ENCODE data around the gene ATG10. TPM values are rescaled to one million over a fixed set of nuclear protein-coding genes. Genes with fewer than 3 reads are reported as not detected.

Gene ATG10
- total and polyA plus RNA-seq, 2 donors (not counting 1 experiment from before 2014, with no cell fraction given) = 1.6 to 11.6 TPM

DNA sequence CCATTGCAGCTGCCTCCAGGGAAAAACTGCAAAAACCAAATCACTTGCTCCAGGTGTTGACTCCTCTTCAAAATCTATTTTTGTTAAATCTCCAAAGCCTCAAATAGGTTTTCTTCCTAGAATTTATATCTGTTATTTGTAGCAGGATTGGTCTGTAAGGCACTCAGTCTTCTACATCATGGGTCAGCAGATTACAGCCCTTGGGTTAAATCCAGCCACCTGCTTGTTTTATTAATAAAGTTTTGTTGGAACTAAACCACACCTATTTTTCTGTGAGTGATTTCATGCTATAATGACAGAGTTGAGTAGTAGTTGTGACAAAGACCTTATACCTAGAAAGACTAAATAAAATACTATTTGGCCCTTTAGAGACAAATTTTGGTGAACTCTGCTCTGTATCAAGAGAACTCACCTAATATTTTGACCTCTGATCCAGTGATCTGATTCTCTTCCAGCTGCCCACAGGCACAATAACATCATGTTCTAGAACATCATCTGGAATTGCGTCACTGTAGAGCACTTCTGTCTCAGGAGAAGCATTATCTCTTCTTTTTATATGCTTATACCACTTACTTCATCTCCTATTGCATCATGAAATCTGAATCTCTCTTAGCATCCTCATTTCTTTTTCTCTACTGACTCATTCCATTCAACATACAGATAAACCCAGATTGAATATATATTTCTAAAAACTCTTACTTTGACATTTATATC is 176.2 kb downstream of the ATG10 start:
- ATAC-seq (ENCODE audit: low read depth) = no peak
- Histone ChIP-seq H3K79me2 (ENCODE audit: control insufficient read depth, insufficient read depth, low read length) (no peaks in the 10 kb centered on the region), H4K20me1 (ENCODE audit: control insufficient read depth, insufficient read depth, low read length, poor library complexity, severe bottlenecking) (no peaks in the 10 kb centered on the region), H2AFZ (ENCODE audit: insufficient read depth, low read depth, low read length, poor library complexity, severe bottlenecking) (no peak overlapping the region), H3K4me2 (replicated peaks; ENCODE audit: low read depth, low read length, poor library complexity, severe bottlenecking) (no peak overlapping the region), H3K9me3 (ENCODE audit: control extremely low read depth in 1 of 3, control insufficient read depth in 2 of 3, insufficient read depth in 1 of 3, low read length in 2 of 3) (no peaks in the 10 kb centered on the region), H3K9ac (ENCODE audit: low read length) (no peak overlapping the region), H3K4me1 (ENCODE audit: control insufficient read depth in 2 of 2, insufficient read depth in 2 of 2, low read length in 2 of 2) (no peaks in the 10 kb centered on the region), H3K27ac (ENCODE audit: low read length in 2 of 2) (no peak overlapping the region), H3K36me3 (replicated peaks in 1 of 2; ENCODE audit: control extremely low read depth in 1 of 2, control insufficient read depth in 1 of 2, extremely low read depth in 1 of 2, insufficient read depth in 2 of 2, low read length in 1 of 2) (no peaks in the 10 kb centered on the region), H3K27me3 (replicated peaks in 1 of 4; ENCODE audit: control extremely low read depth in 1 of 4, control insufficient read depth in 3 of 4, insufficient read depth in 4 of 4, low read length in 3 of 4) (no peaks in the 10 kb centered on the region), H3K4me3 (ENCODE audit: control extremely low read depth in 1 of 5, extremely low read depth in 1 of 5, insufficient read depth in 1 of 5, low read depth in 2 of 5, low read length in 4 of 5) (no peak overlapping the region)
- no peak overlapping the region for H3K4me3 Mint-ChIP-seq
- H3K27ac Mint-ChIP-seq = no peak overlapping the region
- intact Hi-C loops (cut with micrococcal nuclease) = no loop called here
- H3K4me1 Mint-ChIP-seq = no peaks in the 10 kb centered on the region
- 100% methylated on average over 1 of the region's 1 CpG for WGBS (ENCODE audit: insufficient coverage)
- TF ChIP-seq EZH2 (IDR thresholded peaks at IDR 0.05; ENCODE audit: borderline replicate concordance, insufficient read depth, low read depth, low read length, poor library complexity, severe bottlenecking) = no peak
- TF ChIP-seq, protein P1, sequence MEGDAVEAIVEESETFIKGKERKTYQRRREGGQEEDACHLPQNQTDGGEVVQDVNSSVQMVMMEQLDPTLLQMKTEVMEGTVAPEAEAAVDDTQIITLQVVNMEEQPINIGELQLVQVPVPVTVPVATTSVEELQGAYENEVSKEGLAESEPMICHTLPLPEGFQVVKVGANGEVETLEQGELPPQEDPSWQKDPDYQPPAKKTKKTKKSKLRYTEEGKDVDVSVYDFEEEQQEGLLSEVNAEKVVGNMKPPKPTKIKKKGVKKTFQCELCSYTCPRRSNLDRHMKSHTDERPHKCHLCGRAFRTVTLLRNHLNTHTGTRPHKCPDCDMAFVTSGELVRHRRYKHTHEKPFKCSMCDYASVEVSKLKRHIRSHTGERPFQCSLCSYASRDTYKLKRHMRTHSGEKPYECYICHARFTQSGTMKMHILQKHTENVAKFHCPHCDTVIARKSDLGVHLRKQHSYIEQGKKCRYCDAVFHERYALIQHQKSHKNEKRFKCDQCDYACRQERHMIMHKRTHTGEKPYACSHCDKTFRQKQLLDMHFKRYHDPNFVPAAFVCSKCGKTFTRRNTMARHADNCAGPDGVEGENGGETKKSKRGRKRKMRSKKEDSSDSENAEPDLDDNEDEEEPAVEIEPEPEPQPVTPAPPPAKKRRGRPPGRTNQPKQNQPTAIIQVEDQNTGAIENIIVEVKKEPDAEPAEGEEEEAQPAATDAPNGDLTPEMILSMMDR (IDR thresholded peaks at IDR 0.05) = no peak
- H3K9me3 Mint-ChIP-seq (ENCODE audit: insufficient read depth) = peaks cover 4% of the 10 kb centered on the region
- H3K27me3 Mint-ChIP-seq = no peaks in the 10 kb centered on the region
- CTCF ChIA-PET = interaction anchor here (1.5 kb wide), 1 partner anchor 10 kb away, joined by 3 read pairs; no protein-coding TSS in a partner anchor
- POLR2A ChIA-PET = no interaction called here
- DNase-seq = no peak

DNA sequence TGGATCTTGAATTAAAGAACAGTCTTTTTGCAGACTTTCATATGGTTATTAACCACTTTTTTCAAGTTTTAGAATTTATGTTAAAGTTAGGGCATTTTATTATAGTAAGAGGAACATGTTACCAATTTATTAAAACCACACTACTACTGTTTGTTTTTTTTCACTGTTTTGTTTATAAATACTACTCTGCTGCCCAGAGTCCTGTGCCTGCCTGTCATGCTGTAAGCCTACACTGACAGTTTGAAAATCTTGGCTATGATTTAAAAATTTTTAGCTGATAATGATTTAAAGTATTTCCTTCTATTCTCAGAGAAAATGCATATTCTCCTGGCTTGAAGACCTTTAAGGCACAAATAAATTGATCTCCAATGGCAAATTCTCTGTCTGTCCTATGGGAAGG is 177.6 kb downstream of the ATG10 start:
- H3K4me2 ChIP-seq (replicated peaks; ENCODE audit: low read depth, low read length, poor library complexity, severe bottlenecking) = no peak overlapping the region
- CTCF ChIA-PET = no interaction called here
- H2AFZ ChIP-seq (ENCODE audit: insufficient read depth, low read depth, low read length, poor library complexity, severe bottlenecking) = no peak overlapping the region
- no peak overlapping the region for H3K27ac ChIP-seq (ENCODE audit: low read length in 2 of 2)
- DNase-seq = no peak
- H3K79me2 ChIP-seq (ENCODE audit: control insufficient read depth, insufficient read depth, low read length) = no peaks in the 10 kb centered on the region
- no peaks in the 10 kb centered on the region for H3K9me3 ChIP-seq (ENCODE audit: control extremely low read depth in 1 of 3, control insufficient read depth in 2 of 3, insufficient read depth in 1 of 3, low read length in 2 of 3)
- Mint-ChIP-seq H3K27me3 (no peaks in the 10 kb centered on the region), H3K27ac (no peak overlapping the region), H3K4me1 (no peaks in the 10 kb centered on the region), H3K9me3 (ENCODE audit: insufficient read depth) (no peaks in the 10 kb centered on the region), H3K4me3 (no peak overlapping the region)
- no peaks in the 10 kb centered on the region for H3K4me1 ChIP-seq (ENCODE audit: control insufficient read depth in 2 of 2, insufficient read depth in 2 of 2, low read length in 2 of 2)
- H3K36me3 ChIP-seq (replicated peaks in 1 of 2; ENCODE audit: control extremely low read depth in 1 of 2, control insufficient read depth in 1 of 2, extremely low read depth in 1 of 2, insufficient read depth in 2 of 2, low read length in 1 of 2) = no peaks in the 10 kb centered on the region
- POLR2A ChIA-PET = no interaction called here
- H3K4me3 ChIP-seq (ENCODE audit: control extremely low read depth in 1 of 5, extremely low read depth in 1 of 5, insufficient read depth in 1 of 5, low read depth in 2 of 5, low read length in 4 of 5) = no peak overlapping the region
- TF ChIP-seq EZH2 (IDR thresholded peaks at IDR 0.05; ENCODE audit: borderline replicate concordance, insufficient read depth, low read depth, low read length, poor library complexity, severe bottlenecking) = no peak
- TF ChIP-seq, protein P1 (IDR thresholded peaks at IDR 0.05) = no peak
- ATAC-seq (ENCODE audit: low read depth) = no peak
- H3K9ac ChIP-seq (ENCODE audit: low read length) = no peak overlapping the region
- intact Hi-C loops (cut with micrococcal nuclease) = no loop called here
- no peaks in the 10 kb centered on the region for H3K27me3 ChIP-seq (replicated peaks in 1 of 4; ENCODE audit: control extremely low read depth in 1 of 4, control insufficient read depth in 3 of 4, insufficient read depth in 4 of 4, low read length in 3 of 4)
- H4K20me1 ChIP-seq (ENCODE audit: control insufficient read depth, insufficient read depth, low read length, poor library complexity, severe bottlenecking) = no peaks in the 10 kb centered on the region
